Ascending aorta (tissue), 2 donors: Measurements from ENCODE around the gene TREM2. TPM values are rescaled to one million over a fixed set of nuclear protein-coding genes. Genes with fewer than 3 reads are reported as not detected.

Experiments used
- DNase-seq, 2 donors: peaks; one replicate each; pipeline ENCODE4 v3.0.0-alpha.2; 2019; ENCODE audit warnings: low spot score in 2 of 2
- H3K27ac ChIP-seq, 2 donors: fragments of 200-600 bp; sonication (generic); one replicate each; pipeline ENCODE4 v1.5.1; 2016 to 2017; ENCODE audit warnings: mild to moderate bottlenecking in 1 of 2
- H3K27me3 ChIP-seq: fragments of 200-600 bp; sonication (generic); one replicate; pipeline ENCODE4 v1.5.1; 2017
- H3K36me3 ChIP-seq, 2 donors: fragments of 200-600 bp; sonication (generic); one replicate each; pipeline ENCODE4 v1.5.1; 2016
- H3K4me1 ChIP-seq, 2 donors: fragments of 200-600 bp; sonication (generic); one replicate each; pipeline ENCODE4 v1.5.1; 2016 to 2017; ENCODE audit warnings: mild to moderate bottlenecking in 1 of 2
- H3K4me3 ChIP-seq, 2 donors: fragments of 200-600 bp; sonication (generic); one replicate each; pipeline ENCODE4 v1.5.1; 2016 to 2017; ENCODE audit warnings: mild to moderate bottlenecking in 1 of 2
- H3K9me3 ChIP-seq, 2 donors: fragments of 200-600 bp; sonication (generic); one replicate each; pipeline ENCODE4 v1.5.1; 2016
- intact Hi-C: fragments of 100-400 bp; cut with DNase I; formaldehyde crosslinking; loops from one replicate; pipeline ENCODE4 v1.15.1; 2023
- total RNA-seq: library from RNA; depleted of rRNA; stranded (reverse); fragments of >200 nt; gene quantifications from one replicate; pipeline ENCODE4 v1.1.0, GENCODE V29; 2016
- TF ChIP-seq, protein P1 (sequence below), 3 experiments: fragments of 200-600 bp in 2 of 3; fragments of 450-650 bp in 1 of 3; sonication (generic) in 2 of 3; IDR thresholded peaks; one replicate each; pipeline ENCODE4 v1.5.1; 2016 to 2019; ENCODE audit warnings: antibody characterized with exemption in 3 of 3, mild to moderate bottlenecking in 1 of 3, moderate library complexity in 1 of 3

TREM2 gene
- total RNA-seq, 1 donor from 2014 or later: 0.43 TPM

DNA sequence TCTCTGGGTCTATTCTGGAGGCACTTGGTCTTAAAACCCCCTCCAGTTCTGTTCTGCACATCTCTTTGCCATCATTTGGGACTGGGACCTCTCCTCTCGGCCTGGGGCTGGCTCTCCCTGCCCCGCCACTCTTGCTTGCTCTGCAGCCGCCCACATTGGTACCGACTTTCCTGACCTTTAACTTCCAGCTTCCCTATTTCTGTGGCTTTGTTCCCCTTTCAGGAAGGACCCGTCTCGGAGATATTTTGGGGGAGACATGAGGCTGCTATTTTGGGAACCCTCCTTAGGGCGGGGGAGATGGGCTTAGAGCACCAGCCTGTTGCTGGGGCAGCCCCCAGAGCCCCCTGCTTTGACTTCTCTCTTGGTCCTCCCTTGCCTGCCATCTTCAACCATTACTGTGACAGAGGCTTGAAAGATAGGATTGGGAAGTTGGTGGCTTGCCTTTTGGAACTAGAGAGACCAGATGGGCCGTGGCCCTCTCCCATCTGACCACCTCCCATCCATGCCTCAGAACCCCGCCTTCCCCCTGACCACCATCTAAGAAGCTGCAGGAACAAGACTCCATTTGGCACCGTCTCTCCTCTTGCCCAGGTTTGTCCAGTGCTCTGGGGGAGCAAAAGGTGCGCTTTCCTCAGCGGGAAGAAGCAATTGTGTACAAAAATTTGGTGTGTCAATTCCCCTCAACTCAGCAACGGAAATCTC is 914 bp downstream of the TREM2 start:
- Histone ChIP-seq H3K4me1 (no peaks in the 10 kb centered on the region), H3K9me3 (no peaks in the 10 kb centered on the region), H3K27ac (no peak overlapping the region), H3K27me3 (no peaks in the 10 kb centered on the region), H3K4me3 (no peak overlapping the region), H3K36me3 (no peaks in the 10 kb centered on the region)
- intact Hi-C loops: no loop called here
- no peak for DNase-seq
- TF ChIP-seq, protein P1, sequence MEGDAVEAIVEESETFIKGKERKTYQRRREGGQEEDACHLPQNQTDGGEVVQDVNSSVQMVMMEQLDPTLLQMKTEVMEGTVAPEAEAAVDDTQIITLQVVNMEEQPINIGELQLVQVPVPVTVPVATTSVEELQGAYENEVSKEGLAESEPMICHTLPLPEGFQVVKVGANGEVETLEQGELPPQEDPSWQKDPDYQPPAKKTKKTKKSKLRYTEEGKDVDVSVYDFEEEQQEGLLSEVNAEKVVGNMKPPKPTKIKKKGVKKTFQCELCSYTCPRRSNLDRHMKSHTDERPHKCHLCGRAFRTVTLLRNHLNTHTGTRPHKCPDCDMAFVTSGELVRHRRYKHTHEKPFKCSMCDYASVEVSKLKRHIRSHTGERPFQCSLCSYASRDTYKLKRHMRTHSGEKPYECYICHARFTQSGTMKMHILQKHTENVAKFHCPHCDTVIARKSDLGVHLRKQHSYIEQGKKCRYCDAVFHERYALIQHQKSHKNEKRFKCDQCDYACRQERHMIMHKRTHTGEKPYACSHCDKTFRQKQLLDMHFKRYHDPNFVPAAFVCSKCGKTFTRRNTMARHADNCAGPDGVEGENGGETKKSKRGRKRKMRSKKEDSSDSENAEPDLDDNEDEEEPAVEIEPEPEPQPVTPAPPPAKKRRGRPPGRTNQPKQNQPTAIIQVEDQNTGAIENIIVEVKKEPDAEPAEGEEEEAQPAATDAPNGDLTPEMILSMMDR (IDR thresholded peaks at IDR 0.05): no peak

DNA sequence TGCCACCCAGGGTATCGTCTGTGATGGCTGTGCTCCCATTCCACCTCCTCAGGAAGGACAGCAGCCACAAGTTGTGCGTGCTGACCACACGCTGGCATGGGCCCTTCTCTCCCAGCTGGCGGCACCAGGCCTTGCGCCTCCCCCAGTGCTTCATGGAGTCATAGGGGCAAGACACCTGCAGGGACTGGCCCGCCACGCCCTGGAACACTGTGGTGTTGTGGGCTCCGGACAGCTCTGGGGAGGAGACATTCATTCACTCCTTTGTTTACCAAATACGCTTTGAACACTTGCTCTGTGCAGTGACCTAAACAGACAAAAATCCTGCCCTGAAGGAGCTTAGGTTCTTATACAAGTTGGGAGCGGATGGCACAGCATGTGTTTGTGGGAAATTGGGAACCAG is 1.5 kb downstream of the TREM2 start:
- TF ChIP-seq, protein P1 (IDR thresholded peaks at IDR 0.05): no peak
- Histone ChIP-seq H3K4me1 (no peaks in the 10 kb centered on the region), H3K36me3 (no peaks in the 10 kb centered on the region), H3K27ac (no peak overlapping the region), H3K4me3 (no peak overlapping the region), H3K27me3 (no peaks in the 10 kb centered on the region), H3K9me3 (no peaks in the 10 kb centered on the region)
- DNase-seq: no peak
- intact Hi-C loops: no loop called here

DNA sequence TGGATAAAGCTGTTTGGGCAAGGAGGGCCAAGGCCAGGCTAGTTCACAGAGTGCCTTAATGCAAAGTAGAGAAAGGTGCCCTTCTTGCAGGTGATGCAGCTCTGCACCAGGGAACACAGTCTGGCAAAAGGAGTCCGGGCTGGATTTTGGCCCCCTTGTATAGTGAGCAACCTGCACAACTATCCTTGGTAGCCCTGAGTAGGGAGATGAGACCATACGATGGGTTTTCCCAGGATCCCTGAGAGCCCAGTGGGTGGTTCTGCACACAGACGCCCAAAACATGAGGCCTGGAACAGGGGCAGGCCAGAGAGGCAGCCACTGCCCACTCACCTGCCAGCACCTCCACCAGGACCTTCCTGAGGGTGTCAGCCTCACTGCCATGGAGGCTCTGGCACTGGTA is 2.0 kb downstream of the TREM2 start:
- Histone ChIP-seq H3K27ac (no peak overlapping the region), H3K4me1 (no peaks in the 10 kb centered on the region), H3K9me3 (no peaks in the 10 kb centered on the region), H3K36me3 (no peaks in the 10 kb centered on the region), H3K27me3 (no peaks in the 10 kb centered on the region), H3K4me3 (no peak overlapping the region)
- TF ChIP-seq, protein P1 (IDR thresholded peaks at IDR 0.05): no peak
- intact Hi-C loops: no loop called here
- no peak for DNase-seq

DNA sequence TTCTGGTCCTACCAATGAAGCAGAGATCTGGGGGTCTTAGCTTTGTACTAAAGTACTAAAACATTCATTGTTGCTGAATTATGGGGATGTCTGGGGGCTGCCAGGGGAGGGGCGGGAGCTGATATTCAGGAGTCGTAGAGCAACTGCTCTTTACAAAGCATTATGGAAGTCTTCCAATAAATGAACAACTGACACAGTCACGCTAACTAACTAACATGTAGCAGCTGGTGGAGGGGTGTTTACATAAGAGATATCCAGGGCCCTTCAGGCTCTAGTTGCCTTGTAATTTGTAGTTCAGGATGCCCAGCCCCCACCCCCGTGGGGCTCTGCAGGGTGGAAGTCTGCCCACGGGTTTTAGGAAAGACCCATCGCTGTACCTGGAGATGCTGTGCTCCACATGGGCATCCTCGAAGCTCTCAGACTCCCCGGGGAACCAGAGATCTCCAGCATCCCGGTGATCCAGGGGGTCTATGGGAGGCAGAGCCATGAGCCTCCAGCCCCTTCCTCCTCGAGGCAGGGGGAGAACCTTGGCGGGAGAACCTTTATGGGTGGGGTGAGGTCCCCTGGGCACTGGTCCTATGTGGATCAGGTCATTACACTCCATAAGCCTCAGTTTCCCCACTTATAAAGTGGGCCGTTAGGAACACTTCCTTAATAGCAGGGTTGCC is 3.4 kb downstream of the TREM2 start:
- TF ChIP-seq, protein P1 (IDR thresholded peaks at IDR 0.05): no peak
- intact Hi-C loops: no loop called here
- DNase-seq: no peak
- no peaks in the 10 kb centered on the region for H3K4me1 ChIP-seq
- no peaks in the 10 kb centered on the region for H3K36me3 ChIP-seq
- H3K4me3 ChIP-seq: no peak overlapping the region
- no peaks in the 10 kb centered on the region for H3K9me3 ChIP-seq
- no peak overlapping the region for H3K27ac ChIP-seq
- H3K27me3 ChIP-seq: no peaks in the 10 kb centered on the region

DNA sequence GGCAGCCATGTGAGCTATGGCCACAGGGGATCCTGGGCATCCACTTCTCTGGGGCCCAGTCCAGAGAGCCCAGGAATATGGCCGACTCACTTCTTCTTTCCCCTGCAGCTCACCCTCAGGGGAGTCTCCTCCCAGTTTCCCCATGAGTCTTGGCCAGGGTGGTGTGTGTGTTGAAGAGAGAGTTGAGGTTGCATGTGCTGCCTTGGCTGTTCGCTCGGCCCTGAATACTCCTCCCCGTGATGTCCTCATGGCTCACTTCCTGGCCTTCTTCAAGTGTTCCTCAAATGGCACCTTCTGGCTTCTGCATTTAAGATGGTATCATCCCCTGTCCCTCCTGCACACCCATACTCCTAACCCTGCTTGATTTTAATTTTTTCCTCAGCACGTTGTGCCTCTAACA is 5.6 kb downstream of the TREM2 start:
- TF ChIP-seq, protein P1 (IDR thresholded peaks at IDR 0.05): no peak
- Histone ChIP-seq H3K4me1 (no peaks in the 10 kb centered on the region), H3K36me3 (no peaks in the 10 kb centered on the region), H3K9me3 (no peaks in the 10 kb centered on the region), H3K27me3 (no peaks in the 10 kb centered on the region), H3K4me3 (no peak overlapping the region), H3K27ac (no peak overlapping the region)
- no peak for DNase-seq
- intact Hi-C loops: no loop called here
